ENCODE measurements around the gene GTF3A.

GTF3A gene

GRCh38 chr13:27440408-27440807, 16.0 kb downstream of the GTF3A start:
- H2BK120ac ChIP-seq (ENCODE audit: low read depth, low read length), result no peak overlapping the region
- peaks cover 0 to 3% of the 10 kb centered on the region in 2 donors for H3K9me3 ChIP-seq (replicated peaks in 1 of 2; ENCODE audit: control insufficient read depth in 2 of 2, insufficient read depth in 1 of 2, low read depth in 1 of 2, low read length in 2 of 2)
- H3K36me3 ChIP-seq (replicated peaks in 1 of 2; ENCODE audit: control insufficient read depth in 2 of 2, insufficient read depth in 2 of 2, low read length in 2 of 2), result peaks cover 7 to 63% of the 10 kb centered on the region in 2 donors
- no peak for DNase-seq (ENCODE audit: low spot score)
- H4K91ac ChIP-seq (ENCODE audit: low read depth, low read length, poor library complexity), result no peak overlapping the region
- H3K4me1 ChIP-seq (ENCODE audit: control insufficient read depth in 2 of 2, insufficient read depth in 1 of 2, low read depth in 1 of 2, low read length in 2 of 2), result no peaks in the 10 kb centered on the region
- H3K9ac ChIP-seq (ENCODE audit: low read depth, low read length, poor library complexity), result no peak overlapping the region
- WGBS, 2 donors (ENCODE audit: extremely low coverage in 2 of 2, insufficient read length in 2 of 2, insufficient replicate concordance in 1 of 2), result no CpG with 5 or more reads among the region's 1 CpG
- H3K4ac ChIP-seq (ENCODE audit: low read length), result no peak overlapping the region
- H3K4me2 ChIP-seq (ENCODE audit: insufficient read depth, low read length, poor library complexity, severe bottlenecking), result no peak overlapping the region
- H2AK5ac ChIP-seq (ENCODE audit: low read depth, low read length), result no peak overlapping the region
- no peak overlapping the region for H3K27ac ChIP-seq (replicated peaks; ENCODE audit: low read length)
- H3K27me3 ChIP-seq (ENCODE audit: control insufficient read depth in 3 of 3, insufficient read depth in 3 of 3, low read depth in 1 of 3, low read length in 3 of 3), result no peaks in the 10 kb centered on the region
- H2BK12ac ChIP-seq (ENCODE audit: low read length), result no peak overlapping the region
- no peak overlapping the region for H2BK15ac ChIP-seq (ENCODE audit: low read length)
- H3K23ac ChIP-seq (ENCODE audit: low read depth, low read length, poor library complexity), result no peak overlapping the region
- H3K4me3 ChIP-seq (ENCODE audit: low read length in 2 of 2), result no peak overlapping the region
- H2AFZ ChIP-seq (ENCODE audit: low read length), result no peak overlapping the region
- H3K18ac ChIP-seq (ENCODE audit: low read length), result no peak overlapping the region
- no peak overlapping the region for H4K8ac ChIP-seq (ENCODE audit: low read depth, low read length)
- no peaks in the 10 kb centered on the region for H3K79me1 ChIP-seq (ENCODE audit: low read depth, low read length)
- H3K14ac ChIP-seq (ENCODE audit: low read length), result no peak overlapping the region
- no peak overlapping the region for H2BK5ac ChIP-seq (ENCODE audit: low read length)

- no peak for DNase-seq (ENCODE audit: low spot score)
- Histone ChIP-seq H4K8ac (ENCODE audit: low read depth, low read length) (no peak overlapping the region), H3K14ac (ENCODE audit: low read length) (no peak overlapping the region), H3K23ac (ENCODE audit: low read depth, low read length, poor library complexity) (no peak overlapping the region), H3K27ac (replicated peaks; ENCODE audit: low read length) (no peak overlapping the region), H2BK15ac (ENCODE audit: low read length) (no peak overlapping the region), H3K4me2 (ENCODE audit: insufficient read depth, low read length, poor library complexity, severe bottlenecking) (no peak overlapping the region), H2BK120ac (ENCODE audit: low read depth, low read length) (no peak overlapping the region), H3K4me1 (ENCODE audit: control insufficient read depth in 2 of 2, insufficient read depth in 1 of 2, low read depth in 1 of 2, low read length in 2 of 2) (no peaks in the 10 kb centered on the region), H3K4me3 (ENCODE audit: low read length in 2 of 2) (no peak overlapping the region), H3K27me3 (ENCODE audit: control insufficient read depth in 3 of 3, insufficient read depth in 3 of 3, low read depth in 1 of 3, low read length in 3 of 3) (no peaks in the 10 kb centered on the region), H2AFZ (ENCODE audit: low read length) (no peak overlapping the region), H3K36me3 (replicated peaks in 1 of 2; ENCODE audit: control insufficient read depth in 2 of 2, insufficient read depth in 2 of 2, low read length in 2 of 2) (peaks cover 5 to 48% of the 10 kb centered on the region in 2 donors), H3K9ac (ENCODE audit: low read depth, low read length, poor library complexity) (peak overlapping the region; percentile 61), H2BK5ac (ENCODE audit: low read length) (no peak overlapping the region), H3K18ac (ENCODE audit: low read length) (no peak overlapping the region), H3K9me3 (replicated peaks in 1 of 2; ENCODE audit: control insufficient read depth in 2 of 2, insufficient read depth in 1 of 2, low read depth in 1 of 2, low read length in 2 of 2) (peaks cover 0 to 3% of the 10 kb centered on the region in 2 donors), H4K91ac (ENCODE audit: low read depth, low read length, poor library complexity) (no peak overlapping the region), H2BK12ac (ENCODE audit: low read length) (no peak overlapping the region), H3K79me1 (ENCODE audit: low read depth, low read length) (no peaks in the 10 kb centered on the region), H2AK5ac (ENCODE audit: low read depth, low read length) (no peak overlapping the region), H3K4ac (ENCODE audit: low read length) (no peak overlapping the region)
- WGBS, 2 donors (ENCODE audit: extremely low coverage in 2 of 2, insufficient read length in 2 of 2, insufficient replicate concordance in 1 of 2), result 100% methylated on average over 3 of the region's 15 CpGs; no CpG with 5 or more reads in 1 of the 2 donors
These were observed 17.7 kb downstream of the GTF3A start for GRCh38 chr13:27442071-27442647.

- no peak overlapping the region for H3K9ac ChIP-seq (ENCODE audit: low read depth, low read length, poor library complexity)
- H3K14ac ChIP-seq (ENCODE audit: low read length), result no peak overlapping the region
- WGBS, 2 donors (ENCODE audit: extremely low coverage in 2 of 2, insufficient read length in 2 of 2, insufficient replicate concordance in 1 of 2), result no CpG with 5 or more reads among the region's 7 CpGs
- H3K27me3 ChIP-seq (ENCODE audit: control insufficient read depth in 3 of 3, insufficient read depth in 3 of 3, low read depth in 1 of 3, low read length in 3 of 3), result no peaks in the 10 kb centered on the region
- no peaks in the 10 kb centered on the region for H3K4me1 ChIP-seq (ENCODE audit: control insufficient read depth in 2 of 2, insufficient read depth in 1 of 2, low read depth in 1 of 2, low read length in 2 of 2)
- H3K18ac ChIP-seq (ENCODE audit: low read length), result no peak overlapping the region
- peaks cover 0 to 3% of the 10 kb centered on the region in 2 donors for H3K9me3 ChIP-seq (replicated peaks in 1 of 2; ENCODE audit: control insufficient read depth in 2 of 2, insufficient read depth in 1 of 2, low read depth in 1 of 2, low read length in 2 of 2)
- no peak overlapping the region for H4K8ac ChIP-seq (ENCODE audit: low read depth, low read length)
- H2AK5ac ChIP-seq (ENCODE audit: low read depth, low read length), result no peak overlapping the region
- H3K36me3 ChIP-seq (replicated peaks in 1 of 2; ENCODE audit: control insufficient read depth in 2 of 2, insufficient read depth in 2 of 2, low read length in 2 of 2), result peaks cover 4 to 44% of the 10 kb centered on the region in 2 donors
- no peak overlapping the region for H3K23ac ChIP-seq (ENCODE audit: low read depth, low read length, poor library complexity)
- H2AFZ ChIP-seq (ENCODE audit: low read length), result no peak overlapping the region
- H2BK5ac ChIP-seq (ENCODE audit: low read length), result no peak overlapping the region
- no peak overlapping the region for H2BK120ac ChIP-seq (ENCODE audit: low read depth, low read length)
- H3K4me3 ChIP-seq (ENCODE audit: low read length in 2 of 2), result peak overlapping the region in 1 of 2 donors; percentile 68
- H2BK12ac ChIP-seq (ENCODE audit: low read length), result no peak overlapping the region
- H3K79me1 ChIP-seq (ENCODE audit: low read depth, low read length), result no peaks in the 10 kb centered on the region
- H3K4ac ChIP-seq (ENCODE audit: low read length), result no peak overlapping the region
- no peak overlapping the region for H3K27ac ChIP-seq (replicated peaks; ENCODE audit: low read length)
- no peak overlapping the region for H2BK15ac ChIP-seq (ENCODE audit: low read length)
- no peak overlapping the region for H4K91ac ChIP-seq (ENCODE audit: low read depth, low read length, poor library complexity)
- H3K4me2 ChIP-seq (ENCODE audit: insufficient read depth, low read length, poor library complexity, severe bottlenecking), result no peak overlapping the region
- DNase-seq (ENCODE audit: low spot score), result no peak
These were observed 18.4 kb downstream of the GTF3A start for GRCh38 chr13:27442797-27443196.

GRCh38 chr13:27446986-27447583, 22.7 kb downstream of the GTF3A start:
- H4K8ac ChIP-seq (ENCODE audit: low read depth, low read length), result no peak overlapping the region
- no peak overlapping the region for H3K4me3 ChIP-seq (ENCODE audit: low read length in 2 of 2)
- no peak overlapping the region for H3K4me2 ChIP-seq (ENCODE audit: insufficient read depth, low read length, poor library complexity, severe bottlenecking)
- peaks cover 2% of the 10 kb centered on the region for H3K79me1 ChIP-seq (ENCODE audit: low read depth, low read length)
- H3K27me3 ChIP-seq (ENCODE audit: control insufficient read depth in 3 of 3, insufficient read depth in 3 of 3, low read depth in 1 of 3, low read length in 3 of 3), result peaks cover 0 to 10% (median 0%) of the 10 kb centered on the region in 3 experiments
- peaks cover 0 to 3% of the 10 kb centered on the region in 2 donors for H3K9me3 ChIP-seq (replicated peaks in 1 of 2; ENCODE audit: control insufficient read depth in 2 of 2, insufficient read depth in 1 of 2, low read depth in 1 of 2, low read length in 2 of 2)
- H3K27ac ChIP-seq (replicated peaks; ENCODE audit: low read length), result no peak overlapping the region
- H3K14ac ChIP-seq (ENCODE audit: low read length), result no peak overlapping the region
- no peak overlapping the region for H3K23ac ChIP-seq (ENCODE audit: low read depth, low read length, poor library complexity)
- H4K91ac ChIP-seq (ENCODE audit: low read depth, low read length, poor library complexity), result no peak overlapping the region
- no peak overlapping the region for H3K9ac ChIP-seq (ENCODE audit: low read depth, low read length, poor library complexity)
- no peak overlapping the region for H2BK12ac ChIP-seq (ENCODE audit: low read length)
- H2BK120ac ChIP-seq (ENCODE audit: low read depth, low read length), result no peak overlapping the region
- H2BK15ac ChIP-seq (ENCODE audit: low read length), result no peak overlapping the region
- no peak overlapping the region for H2AK5ac ChIP-seq (ENCODE audit: low read depth, low read length)
- WGBS, 2 donors (ENCODE audit: extremely low coverage in 2 of 2, insufficient read length in 2 of 2, insufficient replicate concordance in 1 of 2), result no CpG with 5 or more reads among the region's 7 CpGs
- H3K4ac ChIP-seq (ENCODE audit: low read length), result no peak overlapping the region
- peaks cover 3 to 5% of the 10 kb centered on the region in 2 donors for H3K4me1 ChIP-seq (ENCODE audit: control insufficient read depth in 2 of 2, insufficient read depth in 1 of 2, low read depth in 1 of 2, low read length in 2 of 2)
- H2AFZ ChIP-seq (ENCODE audit: low read length), result no peak overlapping the region
- no peak for DNase-seq (ENCODE audit: low spot score)
- H3K36me3 ChIP-seq (replicated peaks in 1 of 2; ENCODE audit: control insufficient read depth in 2 of 2, insufficient read depth in 2 of 2, low read length in 2 of 2), result peaks cover 2 to 12% of the 10 kb centered on the region in 2 donors
- no peak overlapping the region for H2BK5ac ChIP-seq (ENCODE audit: low read length)
- no peak overlapping the region for H3K18ac ChIP-seq (ENCODE audit: low read length)
